KG1 (cell line): ENCODE data around the gene MSI2.

Experiments
- DNase-seq: peaks from one replicate; lab custom pipeline; 2025; lab: John Stamatoyannopoulos, UW

The MSI2 gene

GRCh38 chr17:57579245-57579644 is 322.9 kb downstream of the MSI2 start:
- DNase-seq, result no peak

DNA sequence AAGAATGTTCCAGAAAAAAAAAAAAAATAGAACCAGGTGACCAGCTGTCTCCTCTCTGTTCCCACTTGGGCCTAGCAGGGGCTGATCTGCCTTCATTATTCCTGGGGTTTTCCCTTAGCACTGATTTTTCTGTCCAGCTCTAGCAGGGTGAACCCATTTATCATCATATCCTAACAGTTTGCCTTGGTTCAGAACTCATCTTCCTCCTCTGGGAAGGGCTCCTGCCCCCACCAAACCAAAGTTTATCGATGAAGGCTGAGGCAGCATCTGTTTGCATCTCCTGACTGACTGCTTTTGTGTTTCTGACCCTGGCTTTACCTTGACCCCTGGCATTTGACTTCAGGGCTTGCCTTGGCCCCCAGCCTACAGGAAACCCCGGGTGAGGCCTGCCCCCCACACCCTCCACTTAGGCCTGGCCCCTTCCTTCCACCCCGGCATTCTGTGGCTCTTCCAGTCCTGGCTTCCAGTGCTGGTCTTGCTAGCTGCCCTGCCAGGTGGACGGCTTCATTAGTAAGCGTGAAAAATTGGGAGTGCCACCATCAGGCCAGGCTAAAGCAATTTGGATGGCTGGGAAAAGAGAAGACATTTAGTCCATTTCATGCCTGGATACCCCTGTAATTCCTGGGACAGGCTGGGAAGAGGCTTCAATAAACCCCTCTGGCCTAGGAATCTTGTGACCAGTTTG is 323.9 kb downstream of the MSI2 start:
- DNase-seq, result no peak

- no peak for DNase-seq
Measured at GRCh38 chr17:57582881-57583756, 326.8 kb downstream of the MSI2 start.

DNA sequence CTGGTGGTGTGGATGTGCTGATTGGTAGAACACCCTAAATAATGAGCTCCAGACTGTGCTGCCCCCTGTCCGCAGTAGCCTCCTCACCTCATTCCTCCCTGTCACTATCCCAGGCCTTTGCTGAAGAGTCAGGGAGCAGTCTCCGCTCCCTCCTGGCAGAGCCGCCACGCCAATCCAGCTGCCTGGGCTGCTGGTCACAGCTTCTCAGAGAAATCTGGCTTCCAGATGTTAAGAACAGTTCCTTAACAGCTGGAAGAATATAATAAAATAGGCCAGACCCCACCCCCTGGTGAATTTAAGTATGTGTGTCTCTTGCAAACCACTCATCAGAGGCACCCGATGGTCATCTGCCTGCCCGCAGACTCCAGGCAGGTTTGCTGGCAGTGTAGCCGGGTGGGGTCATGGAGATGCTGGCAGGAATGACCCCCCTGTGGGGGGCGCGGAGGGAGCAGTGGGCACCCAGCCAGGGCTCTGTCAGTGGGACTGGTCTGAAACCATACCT is 327.8 kb downstream of the MSI2 start:
- DNase-seq, result no peak

DNA sequence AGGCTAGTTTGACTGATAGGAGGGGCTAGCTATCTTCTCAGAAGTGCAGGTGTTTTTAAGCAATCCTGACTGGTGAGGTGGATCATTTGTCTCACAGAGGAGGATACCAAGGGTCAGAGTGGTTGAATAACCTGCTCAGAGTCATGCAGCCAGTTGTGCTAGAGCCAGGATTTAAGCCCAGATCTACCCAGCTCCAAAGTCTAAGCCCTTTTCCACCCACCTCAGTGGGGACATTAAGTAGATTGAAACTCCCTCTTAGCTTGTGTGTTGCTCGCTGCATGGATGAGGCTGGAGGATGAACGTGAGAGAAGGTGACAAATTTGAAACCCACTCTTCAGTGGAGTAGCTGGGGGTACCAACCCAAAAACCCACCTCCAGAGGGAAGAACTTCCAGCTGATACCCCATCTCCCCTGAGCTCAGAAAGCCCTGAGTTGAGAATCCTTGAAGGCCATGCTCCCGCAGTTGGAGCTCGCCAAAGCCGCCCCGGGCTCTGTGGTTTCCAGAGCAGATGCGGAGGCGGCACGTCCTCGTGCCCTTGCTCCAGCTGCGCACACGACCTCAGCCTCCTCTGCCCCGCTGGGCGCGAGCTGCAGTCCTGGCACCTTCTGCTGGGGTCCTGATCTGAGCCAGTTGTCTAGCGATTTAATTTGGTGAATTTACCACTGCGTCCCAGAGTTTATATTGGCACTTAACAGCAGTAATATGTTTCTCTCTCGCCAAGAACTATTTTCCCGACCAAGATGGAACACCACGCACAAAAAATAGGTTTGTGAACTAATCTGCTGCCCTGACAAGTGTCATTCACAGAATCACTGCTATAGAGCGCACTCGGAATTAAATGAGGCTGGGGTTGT is 329.2 kb downstream of the MSI2 start:
- DNase-seq, result no peak

DNA sequence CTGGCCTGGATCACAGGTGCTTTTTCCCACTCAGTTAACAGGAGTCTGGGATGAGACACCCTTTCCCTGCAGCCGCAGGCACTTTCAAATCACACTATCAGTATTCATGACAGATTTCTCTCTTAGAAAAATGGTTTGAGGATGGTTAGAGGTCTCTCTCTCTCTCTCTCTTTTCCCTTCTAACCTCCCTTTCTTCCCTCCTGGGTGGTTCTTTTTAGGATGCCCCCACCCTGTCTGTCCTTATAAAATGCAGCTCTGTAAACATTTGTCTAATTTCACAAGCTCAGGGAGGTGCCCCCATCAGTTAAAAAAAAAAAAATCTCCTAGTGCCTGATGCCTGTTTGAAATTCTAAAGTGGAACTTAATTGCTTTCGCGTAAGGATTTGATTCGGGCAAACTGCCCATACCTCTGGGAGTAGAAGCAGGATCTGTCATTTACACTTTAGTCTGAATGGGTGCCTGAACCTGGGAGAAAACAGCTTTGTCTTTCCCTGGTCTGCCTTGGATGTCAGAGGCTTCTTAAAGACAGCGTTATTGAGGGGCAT is 329.9 kb downstream of the MSI2 start:
- DNase-seq, result no peak

- DNase-seq, result no peak
Measured at GRCh38 chr17:57586742-57587141, 330.4 kb downstream of the MSI2 start.

DNA sequence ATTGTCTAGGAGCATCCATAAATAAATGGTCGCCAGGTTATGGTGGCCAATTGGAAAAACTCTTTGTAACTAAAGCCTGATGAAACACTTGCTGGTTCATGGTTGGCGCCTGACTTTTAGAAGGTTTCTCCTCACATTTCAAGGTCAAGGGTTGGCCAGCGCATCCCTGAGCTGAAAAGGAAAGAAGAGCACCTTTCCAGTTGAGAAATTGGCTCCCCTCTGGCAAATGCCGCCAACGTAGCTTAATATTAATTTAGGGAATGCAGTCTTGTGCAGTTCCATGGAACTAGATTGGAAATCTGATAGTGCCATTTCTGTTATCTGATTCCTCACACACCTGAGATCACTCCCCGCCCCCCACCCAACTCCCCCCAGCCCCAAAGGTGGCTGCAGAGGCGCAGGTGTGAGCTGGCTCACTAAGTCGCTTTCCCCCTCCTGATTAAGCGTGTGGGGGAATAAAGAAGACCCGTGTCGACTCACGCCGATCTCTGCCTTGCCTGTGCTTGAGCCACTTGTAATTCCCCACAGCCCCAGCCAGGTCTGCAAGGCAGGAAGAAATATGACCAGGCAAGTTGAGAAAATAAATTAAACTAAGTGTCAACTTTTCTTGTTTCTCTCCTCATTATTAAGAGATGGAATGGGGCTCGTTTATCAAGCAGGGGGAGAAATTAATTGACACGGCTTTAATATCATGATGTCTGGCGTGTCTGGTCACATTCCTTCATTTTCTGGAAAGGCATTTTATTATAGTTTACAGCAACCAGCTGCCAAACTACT is 331.1 kb downstream of the MSI2 start:
- DNase-seq, result no peak

- DNase-seq, result no peak
Measured at GRCh38 chr17:57588086-57588485, 331.8 kb downstream of the MSI2 start.

DNA sequence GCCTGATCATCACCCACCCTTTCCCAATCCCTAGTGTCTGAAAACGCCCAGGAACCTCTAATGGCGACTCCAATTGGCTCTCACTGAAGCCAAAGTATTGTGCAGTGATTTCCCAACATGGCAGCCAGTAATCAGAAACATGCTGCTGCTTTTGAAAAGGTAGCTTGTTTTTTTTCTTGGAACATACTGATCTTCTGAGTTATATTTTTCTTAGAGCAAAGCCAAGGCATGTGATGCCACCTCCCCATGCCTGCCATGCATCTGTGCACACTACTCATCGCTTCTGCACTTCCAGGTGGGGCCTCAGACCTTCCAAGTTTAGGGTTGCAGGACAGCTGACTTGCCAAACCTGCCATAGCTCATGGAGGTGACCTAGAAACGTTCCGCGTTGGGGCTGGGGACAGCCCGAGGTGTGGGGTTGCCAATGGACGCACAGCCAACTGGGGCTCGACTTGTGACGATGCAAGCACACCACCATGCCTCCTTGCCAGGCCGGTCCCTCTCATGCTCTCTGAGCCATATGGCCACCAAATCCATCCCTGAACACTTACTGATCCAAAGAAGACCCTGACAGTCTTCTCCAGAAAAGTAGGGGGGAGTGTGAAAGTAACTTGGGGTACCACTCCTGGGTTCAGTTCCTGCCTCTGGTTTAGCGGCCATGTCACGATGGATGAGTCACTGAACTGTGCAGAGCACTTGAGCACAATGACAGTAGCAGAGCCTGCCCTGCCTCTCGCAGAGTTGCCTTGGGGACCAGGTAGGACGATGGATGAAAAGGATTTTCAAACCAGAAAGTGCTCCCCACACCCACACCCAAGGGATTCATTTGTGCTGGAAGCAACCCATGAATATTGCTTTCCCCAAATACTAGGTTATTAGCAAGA is 333.1 kb downstream of the MSI2 start:
- DNase-seq, result no peak

- no peak for DNase-seq
Measured at GRCh38 chr17:57593739-57594462, 337.6 kb downstream of the MSI2 start.

DNA sequence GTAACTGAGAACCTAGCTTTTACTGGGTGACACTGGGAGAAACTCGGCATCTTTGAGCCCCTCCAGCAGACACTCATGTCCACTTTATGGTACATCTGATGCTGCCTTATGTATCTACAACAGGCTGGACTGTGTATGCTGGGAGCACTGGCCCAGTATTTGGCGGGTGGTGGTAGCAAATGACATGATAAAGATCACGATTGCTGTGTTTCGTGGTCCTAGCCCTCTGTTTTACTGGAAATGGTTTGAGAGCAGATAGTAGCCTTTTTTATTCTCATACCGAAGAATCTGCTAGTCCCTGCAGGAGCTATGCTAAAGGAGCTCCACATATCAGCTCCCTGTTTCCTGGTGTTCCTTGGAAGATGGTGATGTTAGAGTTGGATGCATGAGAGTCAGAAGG is 338.4 kb downstream of the MSI2 start:
- no peak for DNase-seq

DNA sequence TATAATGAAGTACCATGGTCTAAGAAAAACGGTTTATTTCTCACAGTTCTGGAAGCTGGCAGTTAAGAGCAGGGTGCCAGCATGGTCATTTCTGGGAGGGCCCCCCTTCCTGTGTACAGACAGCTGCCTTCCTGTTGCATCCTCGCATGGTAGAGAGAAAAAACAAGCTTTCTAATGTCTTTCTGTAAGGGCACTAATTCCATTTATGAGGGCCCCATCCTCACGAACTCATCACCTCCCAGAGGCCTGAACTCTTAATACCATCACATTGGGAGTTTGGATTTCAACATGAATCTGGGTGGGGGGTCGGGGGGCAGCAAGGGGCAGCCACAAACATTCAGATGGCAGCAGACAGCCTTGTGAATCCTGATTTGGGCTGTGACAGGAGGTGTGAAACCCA is 339.1 kb downstream of the MSI2 start:
- DNase-seq, result no peak

GRCh38 chr17:57595947-57596695 is 339.8 kb downstream of the MSI2 start:
- no peak for DNase-seq

DNA sequence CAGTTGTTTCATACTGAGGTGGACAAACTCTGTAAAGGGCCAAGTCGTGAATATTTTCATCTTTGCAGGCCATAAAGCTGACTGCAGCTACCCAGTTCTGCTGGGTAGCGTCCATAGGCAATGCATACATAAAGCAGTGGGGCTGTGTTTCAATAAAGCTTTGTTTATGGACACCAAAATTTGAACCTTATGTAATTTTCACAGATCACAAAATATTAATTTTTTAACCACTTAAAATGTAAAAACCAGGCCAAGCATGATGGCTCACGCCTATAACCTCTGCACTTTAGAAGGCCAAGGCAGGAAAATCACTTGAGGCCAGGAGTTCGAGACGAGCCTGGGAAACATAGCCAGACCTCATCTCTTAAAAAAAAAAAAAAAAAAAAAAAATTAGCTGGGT is 340.8 kb downstream of the MSI2 start:
- no peak for DNase-seq

DNA sequence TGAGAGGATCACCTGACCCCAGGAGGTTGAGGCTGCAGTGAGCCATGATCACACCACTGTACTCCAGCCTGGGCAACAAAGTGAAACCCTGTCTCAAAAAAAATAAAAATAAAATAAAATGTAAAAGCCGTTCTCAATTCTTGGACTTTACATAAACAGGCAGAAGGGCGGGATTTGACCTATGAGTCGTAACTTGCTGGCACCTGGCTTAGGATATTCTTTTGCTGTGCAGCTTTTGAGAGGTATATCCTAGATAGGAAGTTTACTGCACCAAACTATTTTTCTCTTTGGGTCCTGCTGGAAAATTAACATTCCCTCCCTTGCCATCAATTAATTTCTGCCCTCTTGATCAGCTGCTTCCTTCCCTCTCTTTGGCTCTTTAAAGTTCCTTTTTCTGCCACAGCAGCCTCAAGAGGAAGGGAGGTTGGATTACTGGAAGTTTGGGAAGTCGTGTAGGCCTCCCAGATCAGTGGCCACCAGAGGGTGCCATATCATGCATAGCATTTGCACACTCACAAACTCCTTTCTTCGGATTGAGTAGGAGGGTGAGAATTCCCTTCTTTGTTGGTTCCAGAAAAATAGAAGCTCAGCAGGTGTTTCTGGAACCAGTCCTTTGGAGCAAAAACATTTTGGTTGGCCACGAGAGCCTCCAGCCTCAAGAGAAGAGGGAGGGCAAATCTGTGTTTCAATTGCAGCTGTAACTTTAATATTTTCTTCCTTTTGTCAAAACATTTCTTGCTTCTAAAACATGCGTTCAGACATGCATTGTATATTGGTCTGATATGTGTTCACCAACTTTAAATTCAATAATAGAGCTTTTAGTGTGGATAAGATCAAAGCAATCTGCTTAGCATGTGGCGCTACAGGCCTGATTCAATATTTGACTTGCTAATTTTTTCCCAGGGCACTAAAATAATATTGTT is 341.5 kb downstream of the MSI2 start:
- peak; percentile 3 for DNase-seq

- DNase-seq, result peak; percentile 45
Measured at GRCh38 chr17:57599271-57600045, 343.1 kb downstream of the MSI2 start.
